NCI-H1417 (cell line): ENCODE results near the gene VWA5B1.
"Not testable (repeated sequence)": the region's sequence is repeated elsewhere in the genome, so short reads cannot be mapped to it uniquely, and the experiment has no call there.

ENCODE experiments used
- DNase-seq, 3 experiments: peaks; one replicate each; lab custom pipeline; 2025; lab: John Stamatoyannopoulos, UW

Gene VWA5B1

DNA sequence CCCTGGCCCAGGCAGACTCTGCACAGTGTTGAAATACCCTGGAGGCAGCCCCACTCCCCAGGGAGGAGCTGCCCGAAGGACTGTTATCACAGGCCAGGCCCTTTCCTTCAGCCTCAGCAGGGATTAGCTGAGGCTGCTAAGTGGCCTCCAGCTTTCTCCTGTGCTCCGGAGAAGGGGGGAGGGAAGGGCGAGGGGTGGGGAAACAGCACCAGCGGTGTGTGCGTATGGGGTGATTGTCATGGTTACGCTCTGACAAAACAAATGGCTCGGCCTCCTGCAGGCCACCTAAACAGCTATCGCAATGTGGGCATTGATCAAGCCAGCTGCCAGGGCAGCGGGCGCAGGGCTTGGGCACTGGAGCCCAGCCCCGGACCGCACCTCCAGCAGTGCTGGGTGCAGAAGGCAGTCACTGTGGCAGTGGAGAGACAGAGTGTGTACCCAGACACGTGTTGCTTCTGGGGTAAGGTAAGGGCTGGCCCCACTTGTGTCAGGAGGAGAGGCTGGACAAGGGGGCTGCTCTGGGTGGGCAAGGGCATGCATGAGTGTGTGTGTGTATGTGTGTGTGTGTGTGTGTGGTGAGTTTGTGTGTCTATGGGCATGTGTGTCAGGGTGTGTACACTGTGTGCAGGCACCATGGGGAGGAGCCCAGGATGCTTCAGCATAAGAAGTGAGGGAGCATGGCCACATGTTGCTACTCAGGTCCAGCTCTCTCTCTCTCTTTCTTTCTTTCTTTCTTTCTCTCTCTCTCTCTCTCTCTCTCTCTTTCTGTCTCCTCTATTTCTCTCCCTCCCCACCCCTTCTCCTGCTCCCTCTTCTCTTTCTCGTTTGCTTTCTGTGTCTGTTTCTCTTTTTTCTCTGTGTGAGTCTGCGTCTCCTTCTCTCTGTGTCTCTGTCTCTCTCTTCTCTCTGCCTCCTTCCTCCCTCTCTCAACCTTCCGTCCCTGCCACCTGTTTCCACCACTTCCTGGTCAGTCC, at the start of gene VWA5B1:
Gene VWA5B1 (plus strand): TSS at position 252 of the 974 bp plus-strand sequence. CDS start 19,727 bp downstream, outside the sequence.
- DNase-seq: peak; percentile 46 to 95 (median 82)

DNA sequence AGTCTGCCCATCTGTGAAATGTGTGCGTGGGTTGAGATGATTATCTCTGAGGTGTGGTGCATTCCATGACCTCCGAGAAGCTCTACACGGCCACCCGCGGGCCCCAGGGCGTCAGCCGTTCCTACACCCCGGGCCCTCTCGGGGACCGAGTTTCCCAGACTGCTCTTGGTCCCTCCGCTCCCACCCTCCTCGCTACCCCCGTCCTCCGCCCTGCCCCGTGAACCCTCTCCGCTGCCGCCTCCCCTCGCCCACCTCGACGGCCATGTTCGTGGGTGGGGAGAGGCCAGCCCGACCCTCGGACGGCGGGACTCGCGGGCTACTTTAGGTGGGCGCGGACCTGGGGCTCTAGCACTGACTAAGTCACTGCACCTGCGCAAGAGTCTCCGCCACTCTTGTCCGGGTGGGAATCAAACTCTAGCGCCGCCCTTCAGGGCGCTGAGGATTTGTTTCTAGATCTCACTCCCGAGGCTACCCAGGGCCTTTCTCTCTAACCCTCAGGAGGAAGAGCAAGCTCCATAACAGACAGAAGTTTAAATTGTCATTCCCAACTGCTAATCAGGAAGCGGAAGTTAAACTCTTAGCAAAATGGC, 47.7 kb upstream of the VWA5B1 start:
- no peak for DNase-seq

- peak in 1 of 3 experiments; percentile 57 for DNase-seq
These were observed 41.6 kb upstream of the VWA5B1 start for GRCh38 chr1:20248971-20249612.

DNA sequence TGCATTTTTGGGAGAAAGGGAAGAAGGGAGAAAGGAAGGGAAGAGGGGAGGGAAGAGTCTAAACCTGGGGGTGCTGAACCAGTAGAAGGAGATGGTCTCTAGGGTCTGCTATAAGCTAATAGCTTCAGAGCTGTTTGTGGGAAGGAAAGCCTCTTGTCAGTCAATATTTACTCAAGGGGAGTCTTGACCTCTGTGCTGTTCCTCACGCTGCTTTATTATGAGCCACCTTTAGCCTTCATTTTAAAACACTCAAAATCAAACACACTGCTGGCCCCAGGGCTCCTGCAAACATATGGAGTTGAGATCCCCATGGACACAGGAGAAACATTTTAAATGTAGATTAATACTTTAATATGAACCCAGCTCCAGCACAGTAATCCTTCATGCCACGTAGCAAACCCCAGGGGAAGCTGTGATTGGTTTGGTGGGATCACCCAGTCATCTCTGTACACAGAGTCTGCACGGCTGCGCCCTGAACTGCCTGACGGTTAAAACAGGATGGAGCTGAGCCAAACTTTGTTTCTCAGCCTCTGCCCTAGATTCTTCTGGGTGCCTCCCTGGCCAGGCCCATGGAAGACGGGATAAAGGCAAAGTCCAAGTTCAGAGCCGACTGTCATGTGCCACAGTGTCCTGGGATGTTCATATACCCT, 40.2 kb upstream of the VWA5B1 start:
- DNase-seq: peak in 2 of 3 experiments; percentile 54 to 80

- DNase-seq: no peak
These were observed 38.1 kb upstream of the VWA5B1 start for GRCh38 chr1:20252587-20252986.

- DNase-seq: peak; percentile 21 to 54 (median 21)
These were observed 35.0 kb upstream of the VWA5B1 start for GRCh38 chr1:20255666-20256065.

DNA sequence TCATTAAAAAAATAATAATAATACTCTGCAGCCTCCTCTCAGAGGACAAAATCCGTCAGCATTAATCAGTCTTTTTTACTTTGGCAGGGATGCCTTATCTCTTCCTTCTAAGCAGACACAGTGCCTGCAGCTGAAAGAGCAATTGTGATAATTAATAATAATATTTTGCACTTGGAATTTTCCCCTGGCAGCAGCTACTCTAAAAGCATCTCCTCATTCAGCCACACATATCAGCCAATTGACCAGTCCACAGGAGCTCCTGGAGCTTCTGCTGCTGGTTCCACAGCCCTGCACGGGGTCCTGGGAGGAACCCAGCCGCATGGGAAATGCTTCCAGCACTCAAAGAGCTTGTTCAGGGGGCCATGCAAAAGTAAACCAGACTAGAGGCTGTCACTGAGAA, 31.0 kb upstream of the VWA5B1 start:
- no peak for DNase-seq

DNA sequence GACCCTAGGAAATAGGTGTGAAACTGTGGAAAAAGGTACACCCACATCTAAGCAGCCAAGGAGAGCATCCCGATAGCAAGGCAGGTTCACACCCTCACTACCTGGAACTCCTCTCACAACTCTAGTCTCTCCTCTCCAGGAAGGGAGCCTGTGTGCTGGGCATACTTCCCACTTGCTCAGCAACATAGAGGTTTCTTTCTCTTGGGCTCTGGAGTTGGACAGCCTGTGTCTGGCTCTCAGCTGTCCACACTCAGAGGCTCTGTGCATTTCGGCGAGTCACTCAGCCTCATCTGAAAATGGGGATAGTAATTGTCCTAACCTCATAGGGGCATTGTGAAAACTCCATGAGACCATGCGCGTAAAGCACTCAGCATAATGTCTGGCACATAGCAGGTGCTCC, 29.6 kb upstream of the VWA5B1 start:
- no peak for DNase-seq

DNA sequence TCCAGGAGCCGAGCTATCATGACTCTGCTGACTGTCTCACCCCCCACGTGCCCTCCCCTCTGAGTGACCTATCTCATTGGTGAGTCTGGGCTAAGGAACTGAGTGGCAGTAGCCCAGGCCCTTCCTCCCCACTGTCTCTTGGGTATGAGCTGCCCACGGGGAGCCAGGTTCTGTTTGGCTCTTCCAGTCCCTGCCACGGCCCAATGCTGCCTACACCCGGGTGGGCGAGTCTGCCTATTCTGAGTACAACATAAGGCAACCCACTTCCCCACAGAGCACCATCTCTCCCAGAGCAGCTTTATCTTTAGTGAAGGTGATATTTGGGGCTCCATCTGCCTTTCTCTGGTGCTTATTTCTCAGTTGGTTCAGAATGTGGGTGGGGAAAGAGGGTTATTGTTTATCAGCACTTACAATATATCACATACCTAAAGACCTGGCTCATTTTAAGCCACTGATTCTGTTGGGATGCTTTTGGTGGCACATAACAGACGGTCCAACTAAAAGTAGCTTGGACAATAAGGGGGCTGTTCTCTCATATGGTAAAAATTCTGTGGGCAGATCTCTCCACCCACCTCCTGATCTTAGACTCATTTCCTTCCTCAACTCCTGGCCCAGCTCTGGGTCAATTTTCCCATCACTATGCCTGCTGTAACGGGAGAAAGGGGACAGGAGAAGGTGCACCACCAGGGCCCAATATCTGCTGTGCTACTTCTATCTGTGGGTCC, 27.7 kb upstream of the VWA5B1 start:
- DNase-seq: no peak

- no peak for DNase-seq
These were observed 25.4 kb upstream of the VWA5B1 start for GRCh38 chr1:20265250-20265649.

DNA sequence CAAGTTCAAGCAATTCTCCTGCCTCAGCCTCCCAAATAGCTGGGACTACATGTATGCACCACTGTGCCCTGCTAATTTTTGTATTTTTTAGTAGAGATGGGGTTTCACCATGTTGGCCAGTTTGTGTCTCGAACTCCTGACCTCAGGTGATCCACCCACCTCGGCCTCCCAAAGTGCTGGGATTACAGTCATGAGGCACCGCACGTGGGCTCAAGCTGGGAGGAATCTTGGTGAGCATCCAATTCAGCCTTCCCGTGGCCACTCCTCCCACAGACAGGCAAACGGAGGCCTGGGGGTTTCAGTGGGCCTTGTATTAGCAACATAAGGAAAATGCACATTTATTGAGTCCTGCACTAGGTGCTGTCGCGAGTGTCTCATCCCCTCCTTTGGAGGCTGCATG, 24.5 kb upstream of the VWA5B1 start:
- no peak for DNase-seq

GRCh38 chr1:20266642-20267041, 24.0 kb upstream of the VWA5B1 start:
- no peak for DNase-seq

DNA sequence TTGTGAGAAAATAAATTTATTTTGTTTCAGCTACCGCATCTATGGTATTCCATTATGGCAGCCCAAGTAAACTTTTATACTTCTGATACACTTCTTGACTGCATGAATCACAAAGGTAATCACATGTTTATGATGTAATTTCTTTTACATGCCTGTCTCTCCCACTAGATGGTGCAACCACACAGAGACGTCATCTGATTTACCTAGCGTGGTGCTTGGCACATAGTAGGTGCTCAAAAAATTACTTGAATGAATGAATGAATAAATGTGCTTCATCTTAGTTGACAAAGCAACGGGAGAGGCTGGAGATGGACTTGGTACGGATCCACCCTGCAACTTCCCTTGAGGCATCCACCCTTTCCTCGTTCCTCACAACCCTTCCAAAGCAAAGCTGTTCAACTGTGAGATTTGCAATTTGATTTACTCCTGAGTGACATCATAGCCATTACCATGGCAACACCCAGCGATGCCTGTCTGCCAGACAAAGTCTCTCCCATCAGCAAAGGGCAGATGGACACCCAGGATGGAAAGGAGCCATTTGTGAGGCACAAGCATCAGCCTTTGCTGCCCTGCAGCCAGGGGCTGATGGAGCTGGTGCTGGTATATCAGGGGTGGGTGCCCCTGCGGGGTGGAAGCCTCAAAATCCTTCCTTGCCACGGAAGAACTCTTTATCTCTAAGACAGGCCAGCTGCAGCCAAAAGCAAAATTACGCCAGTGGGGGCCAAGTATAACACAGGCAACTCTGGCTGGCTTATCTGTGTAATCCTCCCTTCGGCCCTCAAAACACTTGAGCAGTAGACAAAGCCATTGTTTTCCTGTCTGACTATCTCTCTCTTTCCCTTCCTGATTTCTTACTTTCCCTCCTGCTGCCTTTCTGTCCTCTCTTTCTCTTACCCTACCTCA, 18.9 kb upstream of the VWA5B1 start:
- DNase-seq: peak in 1 of 3 experiments; percentile 4

GRCh38 chr1:20273716-20274115, 17.0 kb upstream of the VWA5B1 start:
- not testable (repeated sequence) for DNase-seq

DNA sequence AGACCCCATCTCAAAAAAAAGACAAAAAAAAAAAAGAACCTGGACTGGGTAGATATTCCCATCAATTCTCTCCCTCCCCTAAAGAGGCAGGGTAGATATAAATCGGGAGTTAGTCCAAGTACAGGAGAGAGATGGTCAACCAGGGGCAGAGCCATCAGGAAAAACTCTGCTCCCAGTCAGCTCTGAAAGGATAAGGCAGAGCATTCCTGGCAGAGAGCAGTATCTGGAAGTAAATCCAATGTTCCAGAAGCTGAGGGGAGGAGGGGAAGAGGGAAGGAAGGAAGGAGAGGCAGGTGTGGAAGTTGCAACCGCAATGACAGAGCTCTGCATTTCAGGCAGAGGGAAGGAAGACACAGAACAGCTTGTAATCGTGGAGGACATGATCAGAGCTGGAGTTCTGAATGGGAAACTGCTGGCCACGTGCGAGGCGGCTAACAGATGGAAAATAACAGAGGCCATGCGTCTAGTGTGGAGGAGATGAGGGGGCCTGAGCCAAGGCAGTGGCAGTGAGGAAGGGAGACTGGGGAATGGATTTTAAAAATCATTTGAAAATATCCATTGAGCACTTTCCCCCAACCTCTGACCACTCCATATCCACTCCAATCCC, 15.3 kb upstream of the VWA5B1 start:
- DNase-seq: no peak

- DNase-seq: peak in 2 of 3 experiments; percentile 15 to 28
These were observed 14.1 kb upstream of the VWA5B1 start for GRCh38 chr1:20276485-20277159.

GRCh38 chr1:20278692-20279130, 12.0 kb upstream of the VWA5B1 start:
- DNase-seq: peak in 2 of 3 experiments; percentile 8 to 29

DNA sequence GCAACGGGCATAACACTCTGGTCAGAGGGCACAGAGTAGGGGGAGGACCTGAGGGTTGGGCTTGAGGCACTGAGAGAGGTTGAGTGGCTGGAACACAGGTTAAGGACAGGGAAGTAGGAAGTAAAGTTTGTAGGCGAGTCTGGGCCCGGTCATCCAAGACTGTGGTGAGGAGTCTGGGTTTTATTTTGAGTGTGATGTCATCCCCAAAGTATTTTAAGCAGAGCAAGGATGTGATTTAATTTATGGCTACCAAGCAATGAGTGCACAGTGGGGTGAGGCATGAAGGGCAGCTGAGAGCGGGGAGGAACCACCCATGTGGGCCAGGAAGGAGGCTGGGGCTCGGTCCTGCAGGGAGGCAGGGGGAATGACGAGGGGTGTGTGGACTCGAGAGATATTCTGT, 11.2 kb upstream of the VWA5B1 start:
- DNase-seq: no peak

DNA sequence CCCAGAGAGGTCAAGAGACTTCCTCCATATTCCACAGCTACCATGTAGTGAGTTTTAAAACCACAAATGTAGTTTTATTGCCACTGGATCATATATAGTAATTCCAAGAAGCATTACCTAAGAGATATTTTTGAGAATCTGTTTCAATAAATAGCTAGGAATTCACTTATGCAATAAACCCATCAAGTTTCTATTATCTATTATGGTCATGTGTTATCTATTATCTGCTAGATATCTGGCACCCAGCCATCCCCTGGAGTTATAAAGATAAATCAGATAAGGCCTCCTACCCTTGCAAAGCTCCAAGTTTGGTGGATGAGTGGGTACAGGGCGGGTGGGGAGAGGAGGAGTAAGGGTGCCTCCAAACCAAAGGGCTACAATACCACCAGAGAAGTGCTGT, 10.3 kb upstream of the VWA5B1 start:
- no peak for DNase-seq
